PFSK-1 (cell line): ENCODE results near the gene PSAPL1.

Experiments used
- FOXP2 ChIP-seq: optimal IDR thresholded peaks from 2 replicates; pipeline ENCODE3; 2011; ENCODE audit warnings: borderline replicate concordance, control low read depth, inconsistent platforms; ENCODE audit not compliant: insufficient read depth; ENCODE audit errors: extremely low read length, extremely low read depth
- POLR2AphosphoS5 ChIP-seq: IDR thresholded peaks from 2 replicates; pipeline ENCODE4 v1.6.1; 2012; ENCODE audit warnings: low read depth, mild to moderate bottlenecking, control low read depth, low read length, moderate library complexity
- SIN3A ChIP-seq: IDR thresholded peaks from 2 replicates; pipeline ENCODE4 v1.6.1; 2012; ENCODE audit warnings: mild to moderate bottlenecking, low read length, moderate library complexity, borderline replicate concordance; ENCODE audit not compliant: insufficient read depth
- TAF1 ChIP-seq: IDR thresholded peaks from 2 replicates; pipeline ENCODE4 v1.6.1; 2012; ENCODE audit warnings: low read length, control low read depth, borderline replicate concordance; ENCODE audit not compliant: insufficient read depth
- TF ChIP-seq, protein P1 (sequence below), 2 experiments: IDR thresholded peaks; 2 replicates each; pipeline versions ENCODE4 v1.6.1 to v1.8.0; 2011 to 2012; ENCODE audit warnings: low read depth in 2 of 2, low read length in 2 of 2, control low read depth in 1 of 2, inconsistent platforms in 1 of 2, mild to moderate bottlenecking in 1 of 2, moderate library complexity in 1 of 2; ENCODE audit not compliant: insufficient read depth in 1 of 2

The PSAPL1 gene

DNA sequence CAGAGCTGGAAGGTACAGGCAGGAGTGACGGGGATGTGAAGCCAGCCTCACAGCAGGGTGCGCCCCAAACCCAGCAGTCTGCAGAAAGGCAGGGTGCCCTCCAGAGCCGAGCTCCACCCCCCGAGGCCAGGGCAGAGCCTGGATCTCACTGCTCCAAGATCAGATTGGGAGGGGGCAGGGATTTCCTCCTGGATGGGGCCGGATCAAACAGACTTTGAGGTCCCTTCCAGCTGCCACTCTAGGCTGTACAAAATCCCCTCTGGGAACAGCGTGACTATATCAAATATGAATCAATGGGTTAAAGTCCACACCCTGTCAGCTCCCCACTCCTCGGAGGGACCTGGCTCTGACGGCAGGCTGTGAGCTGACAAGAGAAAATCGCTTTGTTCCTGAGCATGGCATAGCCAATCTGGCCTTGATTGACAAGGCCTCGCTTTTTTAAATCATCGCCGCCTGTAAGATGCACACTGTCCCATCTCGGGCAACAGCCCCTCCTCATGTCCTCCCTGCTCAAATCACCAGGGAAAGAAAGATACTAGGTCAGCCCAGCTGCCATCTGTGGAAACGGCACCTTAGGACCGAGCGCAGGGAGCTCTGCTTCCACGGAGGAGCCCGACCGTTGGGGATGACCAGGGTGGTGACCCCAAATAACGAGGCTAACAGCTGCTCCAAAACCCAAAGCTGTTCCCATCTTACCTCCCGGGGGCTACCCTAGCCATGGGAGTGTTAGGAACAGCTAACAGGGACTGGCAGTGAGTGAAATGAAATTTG is 39.9 kb downstream of the PSAPL1 start:
- TF ChIP-seq POLR2AphosphoS5 (no peak), SIN3A (no peak), FOXP2 (no peak), TAF1 (no peak)
- TF ChIP-seq, protein P1, sequence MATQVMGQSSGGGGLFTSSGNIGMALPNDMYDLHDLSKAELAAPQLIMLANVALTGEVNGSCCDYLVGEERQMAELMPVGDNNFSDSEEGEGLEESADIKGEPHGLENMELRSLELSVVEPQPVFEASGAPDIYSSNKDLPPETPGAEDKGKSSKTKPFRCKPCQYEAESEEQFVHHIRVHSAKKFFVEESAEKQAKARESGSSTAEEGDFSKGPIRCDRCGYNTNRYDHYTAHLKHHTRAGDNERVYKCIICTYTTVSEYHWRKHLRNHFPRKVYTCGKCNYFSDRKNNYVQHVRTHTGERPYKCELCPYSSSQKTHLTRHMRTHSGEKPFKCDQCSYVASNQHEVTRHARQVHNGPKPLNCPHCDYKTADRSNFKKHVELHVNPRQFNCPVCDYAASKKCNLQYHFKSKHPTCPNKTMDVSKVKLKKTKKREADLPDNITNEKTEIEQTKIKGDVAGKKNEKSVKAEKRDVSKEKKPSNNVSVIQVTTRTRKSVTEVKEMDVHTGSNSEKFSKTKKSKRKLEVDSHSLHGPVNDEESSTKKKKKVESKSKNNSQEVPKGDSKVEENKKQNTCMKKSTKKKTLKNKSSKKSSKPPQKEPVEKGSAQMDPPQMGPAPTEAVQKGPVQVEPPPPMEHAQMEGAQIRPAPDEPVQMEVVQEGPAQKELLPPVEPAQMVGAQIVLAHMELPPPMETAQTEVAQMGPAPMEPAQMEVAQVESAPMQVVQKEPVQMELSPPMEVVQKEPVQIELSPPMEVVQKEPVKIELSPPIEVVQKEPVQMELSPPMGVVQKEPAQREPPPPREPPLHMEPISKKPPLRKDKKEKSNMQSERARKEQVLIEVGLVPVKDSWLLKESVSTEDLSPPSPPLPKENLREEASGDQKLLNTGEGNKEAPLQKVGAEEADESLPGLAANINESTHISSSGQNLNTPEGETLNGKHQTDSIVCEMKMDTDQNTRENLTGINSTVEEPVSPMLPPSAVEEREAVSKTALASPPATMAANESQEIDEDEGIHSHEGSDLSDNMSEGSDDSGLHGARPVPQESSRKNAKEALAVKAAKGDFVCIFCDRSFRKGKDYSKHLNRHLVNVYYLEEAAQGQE (IDR thresholded peaks at IDR 0.05; ENCODE audit: insufficient read depth in 1 of 2, low read depth in 2 of 2, low read length in 2 of 2), result no peak

DNA sequence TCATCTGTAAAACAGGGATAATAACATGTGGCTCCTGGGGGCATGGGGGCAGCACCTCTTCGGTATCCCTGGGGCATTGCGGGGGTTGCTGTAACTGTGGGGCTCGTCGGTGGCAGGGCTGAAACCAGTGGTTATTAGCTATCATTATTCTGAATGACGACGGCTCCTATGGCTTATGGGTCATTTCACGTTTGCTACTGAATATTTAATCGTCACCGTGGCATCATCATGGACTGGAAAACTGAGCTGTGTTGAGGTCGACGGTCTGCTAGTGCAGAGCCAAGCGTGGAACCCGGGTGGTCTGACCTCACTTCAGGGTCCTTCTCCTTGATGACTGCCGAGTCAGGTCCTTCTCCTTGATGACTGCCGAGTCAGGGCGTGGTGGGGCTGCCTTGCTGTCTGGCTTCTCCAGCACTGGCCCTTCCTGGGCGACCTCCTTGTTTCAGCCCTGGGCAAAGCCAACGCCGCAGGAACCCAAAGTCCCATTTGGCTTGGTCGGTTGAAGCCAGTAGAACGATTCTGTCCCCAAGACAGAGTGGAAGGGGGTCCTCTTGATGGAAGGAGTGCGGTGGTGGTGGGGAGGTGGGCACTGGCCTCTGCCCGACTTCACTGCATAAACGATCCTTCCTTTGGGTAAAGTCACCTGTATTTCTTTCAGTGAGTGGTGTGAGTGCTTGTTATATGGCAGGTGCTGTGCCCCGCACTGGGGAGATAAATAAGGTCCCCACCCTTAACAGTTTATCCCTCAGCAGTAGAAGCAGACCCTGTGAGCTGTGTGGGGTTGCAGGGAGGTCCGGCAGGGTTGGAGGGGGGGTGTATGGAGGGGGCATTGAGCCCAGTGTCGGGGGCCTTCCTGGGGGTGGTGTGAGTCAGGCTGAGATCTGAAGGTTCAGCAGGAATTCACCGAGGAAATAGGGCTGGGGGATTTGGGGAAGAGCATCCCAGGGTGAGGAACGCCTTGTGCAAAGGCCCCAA is 40.8 kb downstream of the PSAPL1 start:
- TF ChIP-seq POLR2AphosphoS5, result no peak
- TF ChIP-seq TAF1, result no peak
- no peak for TF ChIP-seq SIN3A
- TF ChIP-seq, protein P1 (IDR thresholded peaks at IDR 0.05; ENCODE audit: insufficient read depth in 1 of 2, low read depth in 2 of 2, low read length in 2 of 2), result no peak
- TF ChIP-seq FOXP2, result no peak

DNA sequence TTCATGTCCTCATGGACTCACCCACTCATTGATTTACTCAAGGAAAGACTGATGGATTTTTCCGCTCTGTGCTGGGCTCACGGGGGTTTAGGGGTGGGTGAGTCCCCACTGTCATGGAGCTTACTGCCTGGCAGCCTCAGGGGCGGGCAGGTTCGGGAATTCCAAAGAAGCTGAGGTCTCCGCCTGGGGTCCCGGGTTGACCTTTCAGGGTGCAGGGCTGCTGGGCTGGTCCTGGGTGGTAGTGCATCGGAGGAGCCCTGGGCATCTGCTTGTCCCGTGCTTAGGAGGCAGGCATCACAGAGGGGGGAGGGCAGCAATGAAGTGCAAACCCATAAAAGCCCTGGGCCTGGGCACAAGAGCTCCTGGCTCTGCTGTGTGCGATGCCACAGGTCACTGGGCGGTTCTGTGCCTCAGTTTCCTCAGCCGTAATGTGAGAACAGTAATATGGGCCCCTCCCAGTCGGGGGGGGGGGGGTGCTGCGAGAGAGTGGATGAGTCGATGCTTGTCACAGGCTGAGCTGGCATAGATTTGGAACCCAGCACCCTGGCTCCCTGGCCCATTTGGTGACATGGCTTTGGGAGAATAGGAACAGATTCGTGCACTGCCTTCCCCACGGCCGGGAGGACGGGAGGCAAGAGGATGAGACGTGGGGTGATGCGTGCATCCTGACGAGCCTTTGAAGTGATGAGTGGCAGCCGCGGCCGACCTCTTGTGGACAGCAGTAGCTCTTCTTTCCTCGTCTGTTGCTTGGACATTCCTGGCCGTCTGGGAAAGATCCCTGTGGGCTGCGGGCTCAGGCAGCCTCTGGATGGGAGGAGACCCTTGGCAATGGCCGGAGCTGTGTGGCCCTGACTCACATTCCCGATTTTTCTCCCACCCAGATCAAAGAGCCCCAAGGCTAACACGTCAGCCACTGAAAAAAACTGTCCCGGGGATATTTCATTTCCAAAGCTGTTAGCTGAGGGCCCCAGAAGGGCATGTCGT is 42.0 kb downstream of the PSAPL1 start:
- no peak for TF ChIP-seq TAF1
- no peak for TF ChIP-seq POLR2AphosphoS5
- TF ChIP-seq, protein P1 (IDR thresholded peaks at IDR 0.05; ENCODE audit: insufficient read depth in 1 of 2, low read depth in 2 of 2, low read length in 2 of 2), result no peak
- TF ChIP-seq SIN3A, result no peak
- no peak for TF ChIP-seq FOXP2

DNA sequence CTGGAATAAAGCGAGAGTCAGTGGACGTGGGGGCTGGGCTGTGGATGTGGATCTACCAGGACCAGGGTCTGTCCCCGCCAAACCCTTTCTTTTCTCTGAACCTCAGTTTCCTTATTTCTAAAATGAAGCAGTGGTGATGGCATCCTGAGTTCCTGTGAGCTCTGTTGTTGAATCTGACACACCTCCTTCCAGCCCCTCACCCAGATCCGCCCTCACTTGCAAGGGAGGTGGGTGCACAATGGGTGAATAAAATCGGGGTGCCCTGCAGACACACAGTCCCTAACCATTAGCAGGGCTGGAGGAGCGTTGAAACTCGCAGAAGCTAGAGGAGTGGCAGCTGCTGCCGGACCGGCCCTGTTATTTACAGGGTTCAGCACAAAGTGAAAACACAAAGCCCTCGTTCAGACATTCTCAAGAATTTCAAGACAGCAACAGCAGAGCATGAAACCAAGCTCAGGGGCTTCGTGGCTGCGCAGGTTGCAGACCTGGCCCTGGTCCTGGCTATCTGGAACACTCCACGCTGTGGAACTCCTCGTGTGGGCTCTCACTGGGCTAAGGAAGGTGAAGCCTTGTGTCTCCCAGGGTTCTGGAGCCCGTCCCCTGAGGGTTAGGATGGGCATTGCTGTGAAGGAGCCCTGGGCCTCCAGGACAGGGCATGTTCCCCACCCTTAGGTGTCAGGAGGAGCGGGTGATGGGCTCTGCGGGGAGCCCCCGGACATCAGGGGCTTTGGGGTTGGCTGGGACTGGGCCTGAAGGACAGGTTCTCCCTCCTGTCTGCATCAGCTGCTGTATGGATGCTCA is 42.9 kb downstream of the PSAPL1 start:
- TF ChIP-seq POLR2AphosphoS5, result no peak
- TF ChIP-seq FOXP2, result no peak
- no peak for TF ChIP-seq TAF1
- TF ChIP-seq, protein P1 (IDR thresholded peaks at IDR 0.05; ENCODE audit: insufficient read depth in 1 of 2, low read depth in 2 of 2, low read length in 2 of 2), result no peak
- TF ChIP-seq SIN3A, result no peak
